ENCODE measurements around the gene CPZ.

CPZ gene

DNA sequence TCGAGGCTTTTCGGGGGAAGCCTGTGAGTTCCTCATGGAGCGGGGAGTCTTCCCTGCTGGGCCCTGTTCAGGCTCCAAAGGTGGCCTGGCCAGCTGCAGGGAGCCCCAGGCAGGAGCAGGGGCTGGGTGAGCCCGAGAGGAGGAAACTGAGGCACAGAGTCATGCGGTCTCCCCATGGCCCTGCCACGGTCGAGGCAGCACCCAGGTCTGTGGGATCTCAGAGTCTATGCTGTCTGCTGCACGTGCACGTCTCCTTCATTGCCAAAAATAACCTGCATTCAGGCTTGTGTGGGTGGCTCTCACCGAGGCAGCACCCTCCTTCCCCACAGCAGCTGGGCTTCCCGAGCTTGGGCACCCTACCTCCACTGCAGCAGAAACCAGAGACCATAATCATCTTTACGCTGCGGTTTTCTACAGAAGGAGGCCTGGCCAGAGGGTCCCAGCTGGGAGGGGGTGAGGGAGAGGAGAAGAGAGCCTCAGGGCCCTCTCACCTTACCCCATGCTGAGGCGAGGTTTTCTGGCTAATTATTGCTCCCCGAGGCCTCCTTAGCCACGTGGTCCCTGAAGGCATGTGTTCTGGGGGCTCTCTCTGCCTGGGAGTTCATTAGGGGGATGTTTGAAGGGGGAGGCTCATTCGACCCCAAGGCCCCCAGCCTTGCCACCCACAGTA is 64.3 kb downstream of the CPZ start:
- no peak for DNase-seq

DNA sequence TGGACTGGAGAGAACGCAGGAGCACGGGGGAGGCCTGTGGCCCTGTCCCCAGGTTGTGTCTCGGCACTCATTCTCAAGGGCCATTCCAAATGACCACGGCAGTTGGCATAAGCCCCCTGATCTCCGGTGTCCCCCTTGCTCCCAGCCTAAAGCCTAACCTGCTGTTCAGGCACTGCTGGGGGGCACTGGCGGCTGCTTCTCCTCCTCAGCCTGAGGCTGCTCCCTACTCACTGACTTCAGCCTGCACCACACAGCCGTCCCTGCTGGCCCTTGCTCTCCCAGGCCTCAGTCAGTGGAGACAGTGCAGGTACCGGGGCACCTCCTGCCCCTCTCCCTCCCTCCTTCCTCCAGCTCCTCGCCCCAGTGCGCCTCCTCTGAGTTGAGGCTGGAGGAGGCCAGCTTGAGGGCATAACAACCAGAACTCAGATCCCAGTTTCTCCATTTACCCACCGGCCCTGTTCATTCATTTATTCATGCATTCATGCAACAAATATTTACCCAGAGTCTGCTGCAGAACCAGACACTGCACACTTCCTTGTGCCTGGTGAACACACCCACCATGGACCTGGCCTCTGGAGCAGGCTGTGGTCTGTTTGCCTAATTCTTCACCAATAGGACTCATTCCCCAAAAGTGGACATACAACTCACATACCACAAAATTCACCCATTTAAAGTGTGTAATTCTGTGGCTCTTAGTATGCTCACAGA is 65.0 kb downstream of the CPZ start:
- no peak for DNase-seq

DNA sequence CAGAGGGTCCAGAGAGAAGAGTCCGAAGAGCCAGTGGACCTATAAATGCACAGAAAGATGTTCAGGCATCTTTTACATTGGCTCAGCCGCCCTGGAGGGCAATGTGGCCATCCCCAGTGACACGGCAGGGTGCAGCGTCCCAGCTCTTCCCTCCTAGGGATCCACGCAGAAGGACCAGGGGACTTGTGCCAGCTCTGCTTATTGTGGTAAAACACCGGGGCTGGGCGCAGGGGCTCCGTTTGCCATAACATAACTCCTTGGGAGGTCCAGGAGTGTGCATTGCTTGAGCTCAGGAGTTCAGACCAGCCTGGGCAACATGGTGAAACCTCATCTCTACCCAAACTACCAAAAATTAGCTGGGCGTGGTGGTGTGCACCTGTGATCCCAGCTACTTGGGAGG is 70.2 kb downstream of the CPZ start:
- no peak for DNase-seq

GRCh38 chr4:8664031-8664805 is 71.7 kb downstream of the CPZ start:
- DNase-seq = no peak

- no peak for DNase-seq
These were observed 72.4 kb downstream of the CPZ start for GRCh38 chr4:8664976-8665375.

GRCh38 chr4:8665406-8666360 is 73.1 kb downstream of the CPZ start:
- no peak for DNase-seq

DNA sequence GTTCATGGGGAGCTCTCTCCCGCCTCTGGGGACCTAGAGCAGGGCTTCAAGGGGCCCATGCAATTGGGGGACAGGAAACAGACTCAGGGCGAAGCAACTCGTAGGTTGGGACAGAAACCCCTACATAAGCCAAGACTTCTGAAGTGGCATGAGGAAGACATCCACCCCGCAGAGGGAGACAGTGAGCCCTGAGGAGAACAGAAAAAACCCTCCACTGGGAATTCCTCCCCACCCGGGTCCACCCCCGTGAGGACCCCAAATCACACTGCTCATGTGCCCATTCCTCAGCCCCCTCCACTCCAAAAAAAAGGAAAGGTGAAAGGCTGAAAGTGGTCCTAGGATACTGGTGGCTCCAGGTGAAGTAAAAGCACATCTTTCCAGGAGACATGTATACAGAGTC is 74.0 kb downstream of the CPZ start:
- DNase-seq = no peak

All from NCI-H2171 treated with DMSO at 0.1 percent for 48 hours (cell line).